ENCODE results near the gene OSBPL10.

DNA sequence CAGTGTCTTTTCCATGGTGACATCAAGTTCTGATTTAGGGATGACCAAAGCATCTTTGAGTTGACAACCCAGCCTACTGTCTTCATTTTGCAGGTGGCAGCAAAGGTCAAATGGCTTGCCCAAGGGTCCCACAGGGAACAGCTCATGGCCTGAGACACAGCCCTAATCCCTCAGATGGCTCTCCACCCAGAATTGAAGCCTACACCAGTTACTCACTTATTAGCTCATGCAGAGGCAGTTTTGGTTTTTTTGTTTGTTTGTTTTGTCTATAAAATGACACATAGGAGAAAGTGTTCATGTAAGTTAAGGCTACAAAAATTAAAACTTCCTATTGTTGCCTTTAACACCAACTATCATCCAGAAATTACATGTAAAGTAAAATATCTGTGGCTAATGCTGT lies 167.9 kb downstream of the OSBPL10 start:
- TF ChIP-seq SPI1 (IDR thresholded peaks at IDR 0.05; ENCODE audit: low read depth, low read length) (no peak), POLR2A (IDR thresholded peaks at IDR 0.05; ENCODE audit: low read depth, low read length) (no peak), POLR2AphosphoS5 (IDR thresholded peaks at IDR 0.05; ENCODE audit: low read depth, low read length) (no peak)
